Right hindlimb (tissue), 1 donor: ENCODE measurements around the gene JAGN1.
"Not testable (repeated sequence)": the region's sequence is repeated elsewhere in the genome, so short reads cannot be mapped to it uniquely, and the experiment has no call there.

Experiments used
- DNase-seq: peaks from one replicate; pipeline ENCODE4 v3.0.0-alpha.2; 2018

JAGN1 gene

GRCh38 chr3:9918261-9919038 lies 28.0 kb downstream of the JAGN1 start:
- DNase-seq: no peak

GRCh38 chr3:9928158-9928557 lies 37.7 kb downstream of the JAGN1 start:
- no peak for DNase-seq

GRCh38 chr3:9930804-9931418 lies 40.5 kb downstream of the JAGN1 start:
- no peak for DNase-seq

- DNase-seq: no peak
Observed at GRCh38 chr3:9932535-9932842, 42.1 kb downstream of the JAGN1 start.

GRCh38 chr3:9932843-9933560 lies 42.6 kb downstream of the JAGN1 start:
- DNase-seq: peak; percentile 87

- DNase-seq: peak; percentile 97
Observed at GRCh38 chr3:9933561-9934234, 43.3 kb downstream of the JAGN1 start, which contains the start of gene CRELD1. Gene CRELD1, plus strand, starts transcription at chr3:9933834. Its CDS starts 605 bp downstream, at chr3:9934439.

- no peak for DNase-seq
Observed at GRCh38 chr3:9934235-9934621, 43.8 kb downstream of the JAGN1 start.

GRCh38 chr3:9934993-9935392 lies 44.6 kb downstream of the JAGN1 start:
- no peak for DNase-seq

- no peak for DNase-seq
Observed at GRCh38 chr3:9935966-9936510, 45.6 kb downstream of the JAGN1 start.

GRCh38 chr3:9937486-9938238 lies 47.3 kb downstream of the JAGN1 start:
- no peak for DNase-seq

GRCh38 chr3:9938966-9939365 lies 48.6 kb downstream of the JAGN1 start:
- no peak for DNase-seq

GRCh38 chr3:9939906-9940305 lies 49.5 kb downstream of the JAGN1 start:
- DNase-seq: not testable (repeated sequence)

- no peak for DNase-seq
Observed at GRCh38 chr3:9940746-9941145, 50.3 kb downstream of the JAGN1 start.

- no peak for DNase-seq
Observed at GRCh38 chr3:9942164-9942563, 51.8 kb downstream of the JAGN1 start.

GRCh38 chr3:9942934-9943690 lies 52.7 kb downstream of the JAGN1 start:
- no peak for DNase-seq
